Skin of body (tissue), 2 donors: Measurements from ENCODE around the gene COX6B2. TPM values are rescaled to one million over a fixed set of nuclear protein-coding genes. Genes with fewer than 3 reads are reported as not detected.
A peak's percentile ranks its signal among the peaks of the same experiment; 100 is the strongest.
"Not testable (repeated sequence)": the region's sequence is repeated elsewhere in the genome, so short reads cannot be mapped to it uniquely, and the experiment has no call there.

Experiments used
- DNase-seq: peaks from one replicate; lab custom pipeline; 2025; lab: John Stamatoyannopoulos, UW
- total RNA-seq: library from RNA; depleted of rRNA; stranded (reverse); fragments of >200 nt; gene quantifications from one replicate; pipeline ENCODE4 v1.2.3, GENCODE V29; 2014

The COX6B2 gene
- total RNA-seq, 1 donor from 2014 or later, result 3.1 TPM

- no peak for DNase-seq
Measured at GRCh38 chr19:55341595-55342531, 12.7 kb downstream of the COX6B2 start.

- peak; percentile 26 for DNase-seq
Measured at GRCh38 chr19:55341171-55341588, 13.3 kb downstream of the COX6B2 start.

GRCh38 chr19:55340784-55341147 is 13.8 kb downstream of the COX6B2 start:
- no peak for DNase-seq

GRCh38 chr19:55339889-55340783 is 14.4 kb downstream of the COX6B2 start:
- DNase-seq, result no peak

- DNase-seq, result peak; percentile 100
Measured at GRCh38 chr19:55339105-55339888, 15.2 kb downstream of the COX6B2 start, which contains the start of gene KMT5C. KMT5C (plus strand) TSS chr19:55339876; CDS start chr19:55341937, 2,061 bp downstream.

GRCh38 chr19:55336101-55336500 is 18.4 kb downstream of the COX6B2 start:
- DNase-seq, result no peak

- DNase-seq, result no peak
Measured at GRCh38 chr19:55333870-55334269, 20.6 kb downstream of the COX6B2 start.

GRCh38 chr19:55329791-55330190 is 24.7 kb downstream of the COX6B2 start:
- DNase-seq, result not testable (repeated sequence)

- not testable (repeated sequence) for DNase-seq
Measured at GRCh38 chr19:55328774-55329318, 25.7 kb downstream of the COX6B2 start.

GRCh38 chr19:55325172-55325571 is 29.3 kb downstream of the COX6B2 start, which contains the start of gene TMEM150B:
TMEM150B (minus strand) TSS chr19:55325341; CDS start chr19:55321036, 4,305 bp downstream.
- DNase-seq, result no peak

- no peak for DNase-seq
Measured at GRCh38 chr19:55324662-55325061, 29.9 kb downstream of the COX6B2 start.

- DNase-seq, result no peak
Measured at GRCh38 chr19:55322204-55322885, 32.2 kb downstream of the COX6B2 start.

GRCh38 chr19:55321466-55322137 is 32.9 kb downstream of the COX6B2 start:
- no peak for DNase-seq

- DNase-seq, result no peak
Measured at GRCh38 chr19:55320844-55321419, 33.6 kb downstream of the COX6B2 start.

GRCh38 chr19:55319785-55320184 is 34.7 kb downstream of the COX6B2 start:
- no peak for DNase-seq

- no peak for DNase-seq
Measured at GRCh38 chr19:55316646-55317045, 37.9 kb downstream of the COX6B2 start.

GRCh38 chr19:55315956-55316525 is 38.5 kb downstream of the COX6B2 start:
- no peak for DNase-seq

GRCh38 chr19:55314396-55314795 is 40.1 kb downstream of the COX6B2 start:
- DNase-seq, result no peak
